GM21360 (cell line): ENCODE results near the gene GPR3.
"Not testable (repeated sequence)": the region's sequence is repeated elsewhere in the genome, so short reads cannot be mapped to it uniquely, and the experiment has no call there.

Experiments
- ATAC-seq: cut with Tn5 transposase; IDR thresholded peaks from one replicate; pipeline ENCODE4 v1.9.1; 2021; ENCODE audit warnings: mild to moderate bottlenecking, moderate library complexity; ENCODE audit not compliant: unreplicated experiment

Gene GPR3

GRCh38 chr1:27398405-27399149, 6.2 kb downstream of the GPR3 start:
- ATAC-seq = no peak

DNA sequence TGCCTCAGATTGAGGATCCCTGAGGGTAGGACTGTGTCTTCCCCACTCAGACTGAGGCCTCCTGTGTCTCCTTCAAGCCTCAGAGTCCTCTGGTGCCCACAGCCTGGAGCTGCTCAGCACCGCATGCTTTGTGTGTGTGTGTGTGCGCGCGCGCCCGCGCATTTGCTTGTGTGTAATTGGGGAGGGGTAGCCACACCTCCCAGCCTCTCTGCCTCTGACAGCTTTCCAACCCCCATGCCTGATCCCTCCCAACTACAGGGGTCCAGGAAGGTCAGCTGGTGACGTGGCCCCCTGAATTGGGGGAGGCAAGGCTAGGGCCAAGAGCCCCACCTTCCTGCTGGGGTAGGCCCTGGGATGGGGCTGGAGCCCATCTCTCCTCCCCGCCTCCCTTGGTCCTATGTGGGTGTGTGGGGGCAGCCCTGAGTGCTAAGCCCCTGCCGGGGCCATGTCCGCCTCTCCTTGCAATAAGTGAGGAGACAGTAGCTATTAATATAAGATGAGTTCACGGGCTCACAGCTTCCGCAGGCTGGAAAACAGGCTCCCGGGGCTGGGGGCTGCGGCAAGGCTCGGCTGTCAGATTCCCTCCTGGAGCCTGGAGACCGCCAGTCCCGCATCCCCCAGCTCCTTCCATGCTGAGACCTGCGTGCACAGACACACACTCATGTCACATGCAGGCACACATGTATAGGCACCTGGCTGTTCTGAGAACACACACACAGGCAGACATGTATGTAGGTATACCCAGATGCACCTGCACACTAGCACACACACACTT, 7.0 kb downstream of the GPR3 start:
- no peak for ATAC-seq

DNA sequence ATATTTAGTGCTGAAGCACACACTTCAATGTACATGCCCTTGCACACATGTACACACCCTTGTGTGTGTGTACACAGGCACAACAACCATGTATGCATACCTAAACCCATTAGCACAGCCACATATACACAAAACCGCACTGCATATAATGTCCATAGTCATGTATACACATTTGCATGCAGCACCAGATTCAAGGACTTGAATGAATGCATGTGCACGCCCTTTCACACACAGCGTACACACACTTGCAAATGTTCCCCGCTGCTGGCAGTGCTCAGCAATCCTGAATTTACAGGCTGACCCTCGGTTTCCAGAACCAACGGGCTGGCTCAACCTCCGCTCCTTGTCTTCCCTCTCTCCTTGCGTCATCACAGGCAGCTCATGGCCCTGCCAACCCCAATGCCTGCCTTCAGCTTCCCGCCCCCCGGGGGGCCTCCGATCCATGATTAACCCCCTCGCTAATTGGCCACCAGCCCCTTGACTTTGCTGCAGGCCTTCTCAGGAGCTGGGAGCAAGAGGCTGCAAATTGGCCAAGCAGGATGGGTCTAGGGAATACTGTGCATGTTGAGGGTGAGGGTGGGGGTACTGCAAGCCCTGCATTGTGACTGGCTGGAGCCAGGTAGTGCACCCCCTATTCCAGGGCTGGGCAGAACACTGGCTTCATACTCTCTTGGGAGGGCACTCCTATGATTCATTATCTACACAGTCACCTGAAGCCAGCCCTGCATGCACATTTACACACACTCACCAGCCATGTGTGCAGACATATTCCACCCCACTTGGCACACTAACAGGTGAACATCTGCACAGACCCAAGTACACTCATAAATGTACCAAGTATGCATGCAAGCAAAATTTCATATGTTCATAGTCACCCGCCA, 7.9 kb downstream of the GPR3 start:
- no peak for ATAC-seq

GRCh38 chr1:27400963-27401341, 8.5 kb downstream of the GPR3 start:
- ATAC-seq = no peak

DNA sequence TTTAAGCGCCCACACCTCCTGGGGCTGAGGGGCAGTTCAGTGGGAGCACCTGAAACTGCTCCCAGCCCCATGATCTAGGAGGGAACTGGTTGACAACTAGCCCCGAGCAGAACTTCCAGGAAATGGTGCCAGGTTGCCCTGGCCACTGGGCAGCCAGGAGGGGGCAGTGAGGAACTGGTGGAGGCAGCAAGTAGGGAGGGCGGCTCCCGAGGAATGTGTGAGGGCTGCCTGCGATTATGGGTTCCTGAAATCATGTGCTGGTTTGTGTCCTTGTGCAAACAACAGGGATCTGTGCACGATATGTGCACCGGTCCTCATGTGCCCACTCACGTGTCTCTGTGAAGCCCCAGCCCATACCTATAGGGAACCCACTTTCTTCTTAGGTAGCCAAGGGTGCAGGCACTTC, 9.9 kb downstream of the GPR3 start:
- no peak for ATAC-seq

DNA sequence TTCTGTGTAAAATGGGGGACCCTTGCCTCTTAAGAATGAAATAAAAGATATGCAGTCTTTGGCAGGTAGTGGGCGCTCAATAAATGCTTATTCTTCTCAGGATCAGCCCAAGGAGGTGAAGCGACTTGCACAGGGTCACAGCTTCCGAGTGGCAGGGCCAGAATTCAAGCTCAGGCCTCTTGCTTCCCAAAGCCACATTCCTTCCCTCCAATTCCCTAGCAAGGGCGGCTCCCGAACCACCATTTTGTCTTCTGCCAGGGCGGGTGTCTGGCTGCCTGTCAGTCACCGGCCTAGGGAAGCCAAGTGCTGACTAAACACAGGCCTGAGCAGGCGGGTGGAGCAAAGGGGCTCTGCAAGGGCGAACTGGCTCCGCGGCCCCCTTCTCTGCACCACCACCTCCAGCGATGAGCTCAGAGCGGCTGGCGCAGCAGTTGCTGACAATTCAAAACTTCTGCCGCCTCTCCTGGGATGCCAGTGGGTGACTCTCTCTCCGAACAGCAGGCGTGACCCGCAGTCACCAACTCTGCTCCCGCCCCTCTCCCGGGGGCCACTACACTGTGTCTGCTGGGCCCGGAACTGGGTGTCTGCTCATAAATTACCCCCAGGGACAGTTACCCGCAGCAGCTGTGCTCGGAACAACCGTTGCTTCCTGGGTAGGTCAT, 10.8 kb downstream of the GPR3 start:
- no peak for ATAC-seq

DNA sequence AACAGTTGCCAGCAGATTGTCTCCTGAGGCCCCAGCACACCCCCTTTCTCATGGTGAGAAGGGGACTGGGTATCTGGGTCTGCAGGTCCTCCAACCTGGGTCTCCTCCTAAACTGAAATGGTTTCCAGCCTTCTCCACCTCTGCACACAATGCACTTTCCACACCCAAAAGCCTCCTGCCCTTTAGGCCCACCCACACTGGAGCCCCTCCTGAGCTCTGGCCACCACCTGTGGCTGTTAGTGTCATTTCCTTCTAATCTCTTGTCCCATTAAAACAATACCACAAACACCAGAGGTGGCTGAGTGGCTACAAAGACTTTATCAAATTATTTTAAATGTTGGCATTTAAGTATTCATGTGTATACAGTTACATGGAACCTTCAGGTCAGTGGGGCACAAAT, 11.5 kb downstream of the GPR3 start:
- no peak for ATAC-seq

DNA sequence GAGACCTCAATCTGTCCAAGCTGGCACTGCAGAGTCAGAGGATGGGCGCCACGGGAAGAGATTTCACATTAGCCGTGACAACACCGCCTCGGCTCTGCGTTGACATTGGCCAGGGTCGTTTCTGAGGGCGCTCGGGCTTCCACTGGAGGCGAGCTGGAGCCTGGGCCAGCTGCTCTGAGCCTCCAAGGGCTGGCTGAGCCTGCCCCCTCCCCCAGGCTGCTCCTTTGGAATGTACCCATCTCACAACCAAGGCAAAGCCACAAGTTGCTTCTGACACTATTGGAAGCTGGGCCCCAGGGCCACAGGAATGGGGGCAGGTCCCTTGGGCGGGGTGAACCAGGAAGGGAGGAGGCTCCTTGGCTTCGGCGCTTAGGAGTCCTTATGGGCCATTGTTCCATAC, 12.7 kb downstream of the GPR3 start:
- ATAC-seq = no peak

DNA sequence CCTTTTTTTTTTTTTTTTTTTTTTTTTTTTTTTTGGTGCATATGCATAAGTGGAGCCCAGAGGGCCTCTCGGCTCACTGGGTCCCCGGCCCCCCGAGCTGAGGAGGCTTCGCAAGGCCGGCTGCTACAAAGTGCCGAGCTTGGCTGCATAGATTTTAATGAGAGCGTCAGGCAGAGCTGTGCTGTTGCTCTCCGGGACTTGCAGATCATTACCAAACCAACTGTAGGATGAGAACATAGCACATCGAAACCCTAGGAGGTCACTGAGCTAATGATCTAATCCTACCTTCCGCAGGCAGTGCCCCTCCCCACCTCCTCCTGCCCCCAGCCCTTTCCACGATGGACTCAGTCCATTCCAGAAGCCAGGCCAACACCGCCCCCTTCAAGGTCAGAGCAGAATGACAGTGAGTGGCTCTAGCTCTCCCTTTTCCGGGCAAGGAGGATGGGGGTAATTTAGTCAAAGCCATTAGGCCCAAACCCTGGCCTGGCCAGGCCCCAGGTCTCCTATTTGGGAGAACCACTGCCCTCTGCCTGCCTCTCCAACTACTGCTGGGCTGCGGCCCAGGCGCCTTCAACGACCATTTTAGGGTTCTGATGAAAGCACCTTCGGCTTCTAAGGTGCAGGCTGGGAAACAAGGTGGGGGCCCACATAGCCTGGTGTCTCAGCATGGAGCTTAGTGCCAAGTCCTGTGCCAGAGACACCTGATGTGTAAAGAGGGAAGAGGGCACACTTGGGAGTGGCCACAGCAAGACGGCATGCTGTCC, 13.4 kb downstream of the GPR3 start:
- ATAC-seq = not testable (repeated sequence)

DNA sequence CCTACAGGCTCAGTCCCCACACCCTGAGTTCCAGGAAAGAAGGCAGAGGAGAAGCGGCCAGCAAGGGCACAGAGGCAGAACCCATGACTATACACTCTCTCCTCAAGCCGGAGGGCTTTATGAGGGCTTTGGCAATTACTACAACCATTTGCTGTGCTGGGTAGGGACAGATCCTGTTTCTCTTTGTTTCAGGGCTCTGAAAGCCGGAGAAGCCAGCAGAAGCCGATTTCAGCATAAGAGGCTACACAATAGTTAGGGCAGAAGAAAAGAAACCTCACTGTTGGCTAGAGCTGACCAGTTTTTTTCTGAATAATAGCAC, 13.9 kb downstream of the GPR3 start:
- no peak for ATAC-seq

DNA sequence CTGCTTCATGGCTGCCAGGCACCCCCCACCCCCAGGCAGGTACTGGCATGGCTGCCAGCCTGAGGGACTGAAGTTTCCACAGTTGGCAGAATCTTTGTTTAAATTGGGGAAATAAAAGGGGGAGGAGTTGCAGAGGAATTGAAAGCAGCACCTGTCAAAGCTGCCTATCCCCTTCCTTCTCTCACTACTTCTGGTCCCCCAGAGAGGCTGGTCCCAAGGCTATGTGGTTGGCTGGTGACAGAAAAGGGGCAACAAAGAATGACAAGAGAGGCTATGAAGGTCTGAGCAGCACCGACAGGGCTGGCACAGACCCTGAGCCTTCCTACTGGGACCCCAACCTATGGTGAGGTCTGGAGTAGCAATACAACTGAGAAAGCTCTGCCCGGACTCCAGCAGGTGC, 14.4 kb downstream of the GPR3 start:
- not testable (repeated sequence) for ATAC-seq

DNA sequence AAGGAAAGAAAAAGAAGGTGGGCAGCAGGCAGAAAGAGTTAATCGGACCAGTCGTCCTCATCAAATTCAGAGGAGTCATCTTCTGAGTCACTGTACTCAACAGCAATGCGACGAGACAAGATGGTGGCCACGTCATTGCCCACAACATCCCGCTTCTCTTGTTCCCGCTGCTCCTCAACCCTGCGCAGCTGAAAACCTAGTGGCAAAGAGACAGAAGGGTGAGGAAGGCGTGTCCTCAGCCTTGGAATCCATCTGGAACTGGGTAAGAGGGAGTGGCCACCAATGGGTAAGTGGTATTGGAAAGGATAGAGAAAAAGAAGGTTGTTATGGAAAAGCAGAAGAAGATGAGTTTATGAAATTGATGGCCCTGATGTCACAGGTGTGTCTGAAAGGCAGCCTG, 15.7 kb downstream of the GPR3 start:
- no peak for ATAC-seq

DNA sequence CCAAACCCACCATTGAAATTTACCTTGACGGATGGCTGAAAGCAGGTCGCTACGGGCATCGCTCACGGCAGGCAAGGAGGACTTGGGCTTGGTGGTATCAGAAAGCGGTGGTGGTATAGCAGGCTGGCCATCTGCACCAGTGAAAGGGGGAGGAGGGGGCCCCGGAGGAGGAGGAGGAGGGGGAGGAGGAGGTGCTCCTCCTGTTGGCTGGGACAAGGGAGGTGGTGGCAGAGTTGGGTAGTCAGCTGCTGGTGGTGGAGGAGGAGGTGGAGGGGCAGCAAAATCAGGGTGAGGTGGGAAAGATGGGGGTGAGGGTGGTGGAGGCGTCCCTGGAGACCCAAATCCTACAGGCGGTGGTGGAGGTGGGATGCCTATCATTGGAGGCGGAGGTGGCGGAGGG, 17.2 kb downstream of the GPR3 start:
- no peak for ATAC-seq

GRCh38 chr1:27410709-27411108, 18.3 kb downstream of the GPR3 start:
- ATAC-seq = no peak

GRCh38 chr1:27412502-27412901, 20.1 kb downstream of the GPR3 start:
- no peak for ATAC-seq

DNA sequence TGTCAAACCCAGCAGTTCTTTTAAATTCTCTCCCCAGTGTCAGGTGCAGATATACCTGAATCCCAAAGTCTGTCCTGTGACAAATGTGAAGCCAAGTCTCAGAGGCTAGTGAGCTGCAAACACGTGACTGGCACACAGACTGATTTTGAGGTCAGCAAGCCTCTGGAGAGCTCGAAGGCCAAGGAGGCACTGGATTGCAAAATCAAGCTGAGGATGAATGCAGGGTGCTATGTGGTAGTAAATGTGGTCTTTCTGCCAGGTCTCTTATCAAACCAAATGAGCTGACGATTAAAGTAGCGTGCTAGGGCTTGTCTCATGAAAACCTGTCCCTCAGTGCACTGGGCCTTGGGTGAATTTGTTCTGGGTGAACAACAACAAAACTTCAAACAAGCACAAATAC, 20.6 kb downstream of the GPR3 start:
- no peak for ATAC-seq

DNA sequence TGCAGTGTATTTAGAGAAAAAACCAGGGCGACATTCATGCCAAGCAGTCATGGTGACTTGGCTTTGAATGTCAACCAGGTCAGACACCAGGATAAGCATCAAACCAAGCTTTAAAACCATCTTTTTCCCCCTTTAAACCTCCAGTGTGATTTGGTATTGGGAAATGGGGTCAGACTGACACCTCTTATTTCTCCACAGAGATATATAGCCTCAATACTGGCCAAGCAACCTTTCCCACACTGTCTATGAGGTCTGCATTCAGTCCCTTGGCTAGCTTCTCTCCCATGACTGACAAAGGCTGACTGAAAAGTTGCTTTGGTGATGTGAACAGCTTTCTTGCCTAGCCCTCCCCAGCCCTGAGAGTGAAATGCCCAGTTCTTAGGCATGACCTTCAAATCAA, 21.7 kb downstream of the GPR3 start:
- ATAC-seq = no peak

- no peak for ATAC-seq
Measured at GRCh38 chr1:27416387-27417111, 24.1 kb downstream of the GPR3 start.

DNA sequence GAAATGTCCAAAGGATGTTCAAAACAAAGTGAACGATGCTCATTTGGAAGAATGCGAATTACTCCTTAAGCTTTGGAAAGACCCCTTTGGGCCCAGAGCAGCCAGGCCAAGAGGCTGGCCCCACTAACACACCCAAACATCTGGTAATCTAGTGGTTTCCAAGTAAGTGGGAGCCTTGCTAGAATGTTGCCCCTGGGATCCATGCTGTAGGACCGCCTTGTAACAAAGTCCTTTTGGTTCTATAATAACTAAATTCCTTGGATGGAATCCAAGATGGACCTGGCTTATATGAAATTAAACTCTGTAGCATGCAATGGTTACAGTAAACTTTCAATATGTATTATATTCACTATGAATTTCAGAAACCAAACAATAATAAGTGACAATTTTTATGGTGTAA, 25.3 kb downstream of the GPR3 start:
- ATAC-seq = no peak
